Femur (tissue), 1 donor: ENCODE measurements around the gene GNPAT.

Source experiments
- DNase-seq: peaks from one replicate; pipeline ENCODE4 v3.0.0-alpha.2; 2017

Gene GNPAT

GRCh38 chr1:231318568-231318967, 77.6 kb downstream of the GNPAT start:
- DNase-seq: no peak

DNA sequence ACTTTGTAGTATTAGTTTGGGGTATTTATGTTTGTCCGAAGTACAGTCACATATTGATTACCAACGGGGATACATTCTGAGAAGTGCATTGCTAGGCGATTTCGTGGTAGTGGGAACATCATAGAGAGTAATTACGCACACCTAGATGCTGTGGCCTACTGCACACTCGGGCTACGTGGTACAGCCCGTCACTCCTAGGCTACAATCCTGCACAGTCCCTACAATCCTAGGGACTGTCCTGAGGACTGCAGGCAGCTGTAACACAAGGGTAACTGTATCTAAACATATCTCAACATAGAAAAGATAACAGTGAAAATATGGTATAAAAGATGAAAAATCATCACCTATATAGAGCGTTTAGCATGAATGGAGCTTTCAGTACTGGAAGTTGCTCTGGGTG, 78.1 kb downstream of the GNPAT start:
- no peak for DNase-seq

GRCh38 chr1:231322880-231323530, 82.0 kb downstream of the GNPAT start:
- no peak for DNase-seq

GRCh38 chr1:231324660-231325059, 83.6 kb downstream of the GNPAT start:
- no peak for DNase-seq

- DNase-seq: no peak
These were observed 85.2 kb downstream of the GNPAT start for GRCh38 chr1:231326248-231326647.
